Endothelial cell of umbilical vein (primary cell): ENCODE data around the gene PRDM16. TPM values are rescaled to one million over a fixed set of nuclear protein-coding genes. Genes with fewer than 3 reads are reported as not detected.

Experiments
- BruUV-seq: library from RNA; stranded (reverse); fragments of 400-500 nt; replicated peaks from 2 replicates; lab custom pipeline; 2021; lab: Mats Ljungman, UMichigan
- CTCF ChIA-PET: fragments of 300-600, 350-600 bp; sonication (Branson Sonifier 250); formaldehyde crosslinking; loops from one replicate; lab custom pipeline; 2021; ENCODE audit warnings: antibody characterized with exemption, inconsistent platforms; lab: Charles Lee
- POLR2A ChIA-PET: fragments of 300-600, 350-600 bp; sonication (Branson Sonifier 250); formaldehyde crosslinking; loops from one replicate; lab custom pipeline; 2021; ENCODE audit warnings: antibody characterized with exemption, inconsistent platforms; lab: Charles Lee
- DNase-seq: peaks from one replicate; pipeline ENCODE4 v3.0.0-alpha.2; 2011; ENCODE audit warnings: low read depth, low spot score
- FAIRE-seq: peaks from 2 replicates; lab custom pipeline; 2011; peaks lifted over from hg19 to GRCh38; lab: Jason Lieb, UNC
- H2AFZ ChIP-seq: 2 replicates; pipeline ENCODE4 v1.6.0; 2012; ENCODE audit warnings: low read depth, low read length, control low read depth, inconsistent platforms
- H3K27ac ChIP-seq: 2 replicates; pipeline ENCODE4 v1.5.1; 2011; ENCODE audit warnings: low read depth, mild to moderate bottlenecking, control low read depth, low read length, moderate library complexity; ENCODE audit not compliant: insufficient read depth
- H3K27me3 ChIP-seq, 2 experiments: 2 replicates each; pipeline versions ENCODE4 v1.6.0 to v1.6.1; 2011; ENCODE audit warnings: low read length in 2 of 2, mixed read lengths in 1 of 2; ENCODE audit not compliant: control insufficient read depth in 2 of 2, insufficient read depth in 2 of 2
- H3K36me3 ChIP-seq, 2 experiments: 2 replicates in 1 of 2; 3 replicates in 1 of 2; pipeline ENCODE4 v1.5.1; 2011; ENCODE audit warnings: low read length in 2 of 2, mild to moderate bottlenecking in 1 of 2, moderate library complexity in 1 of 2; ENCODE audit not compliant: control insufficient read depth in 2 of 2, insufficient read depth in 2 of 2; ENCODE audit errors: extremely low read depth in 1 of 2
- H3K4me1 ChIP-seq: 3 replicates; pipeline ENCODE4 v1.5.1; 2011; ENCODE audit warnings: mild to moderate bottlenecking, low read length; ENCODE audit not compliant: control insufficient read depth, insufficient read depth; ENCODE audit errors: extremely low read depth
- H3K4me2 ChIP-seq: 2 replicates; pipeline ENCODE4 v1.6.1; 2011; ENCODE audit warnings: low read length, control low read depth, mixed read lengths; ENCODE audit not compliant: insufficient read depth
- H3K4me3 ChIP-seq, 3 experiments: fragments of 200-600 bp in 1 of 3; sonication (generic), shearing (Covaris generic) in 1 of 3; replicated peaks in 1 of 3; 2 replicates each; pipeline ENCODE4 v1.5.1; 2011 to 2016; ENCODE audit warnings: control low read depth in 3 of 3, low read length in 3 of 3, mild to moderate bottlenecking in 2 of 3, inconsistent platforms in 1 of 3, low read depth in 1 of 3, moderate library complexity in 1 of 3; ENCODE audit not compliant: insufficient read depth in 1 of 3
- H3K79me2 ChIP-seq: 2 replicates; pipeline ENCODE4 v1.6.0; 2012; ENCODE audit warnings: low read length, inconsistent platforms; ENCODE audit not compliant: control insufficient read depth, insufficient read depth
- H3K9ac ChIP-seq: replicated peaks from 2 replicates; pipeline ENCODE3; 2011; ENCODE audit warnings: low read length, control low read depth; ENCODE audit not compliant: insufficient read depth; ENCODE audit errors: extremely low read depth
- H3K9me1 ChIP-seq: replicated peaks from 3 replicates; pipeline ENCODE4 v1.6.0; 2011; ENCODE audit warnings: mild to moderate bottlenecking, low read length; ENCODE audit not compliant: control insufficient read depth, insufficient read depth; ENCODE audit errors: extremely low read depth
- H3K9me3 ChIP-seq: replicated peaks from 2 replicates; pipeline ENCODE4 v1.5.1; 2012; ENCODE audit warnings: low read length, inconsistent platforms; ENCODE audit not compliant: control insufficient read depth, insufficient read depth
- H4K20me1 ChIP-seq: replicated peaks from 2 replicates; pipeline ENCODE3; 2011; ENCODE audit warnings: mild to moderate bottlenecking, low read length; ENCODE audit not compliant: control insufficient read depth, insufficient read depth; ENCODE audit errors: extremely low read depth
- CTCF ChIP-seq, 2 donors: IDR thresholded peaks; 1 replicate in 1 of 2; 2 replicates in 1 of 2; pipeline ENCODE4 v1.5.1; 2011; ENCODE audit warnings: low read length in 2 of 2, mild to moderate bottlenecking in 2 of 2, moderate library complexity in 2 of 2, control low read depth in 1 of 2, inconsistent platforms in 1 of 2, low read depth in 1 of 2; ENCODE audit not compliant: insufficient read depth in 1 of 2; ENCODE audit errors: extremely low read depth in 1 of 2
- EZH2 ChIP-seq: IDR thresholded peaks from 2 replicates; pipeline ENCODE4 v1.6.1; 2012; ENCODE audit warnings: borderline replicate concordance, low read depth, mild to moderate bottlenecking, moderate library complexity, low read length, inconsistent platforms; ENCODE audit not compliant: severe bottlenecking
- FOS ChIP-seq: IDR thresholded peaks from 2 replicates; pipeline ENCODE4 v1.6.1; 2011; ENCODE audit warnings: mild to moderate bottlenecking, low read length, moderate library complexity, borderline replicate concordance; ENCODE audit not compliant: insufficient read depth
- JUN ChIP-seq: IDR thresholded peaks from 2 replicates; pipeline ENCODE4 v1.6.1; 2011; ENCODE audit warnings: borderline replicate concordance, low read depth; ENCODE audit not compliant: insufficient read length, insufficient read depth
- MAX ChIP-seq: IDR thresholded peaks from 2 replicates; pipeline ENCODE4 v1.6.1; 2011; ENCODE audit not compliant: insufficient read depth, insufficient read length
- MYC ChIP-seq: IDR thresholded peaks from one replicate; pipeline ENCODE4 v1.6.1; 2011; ENCODE audit warnings: mild to moderate bottlenecking, low read depth, low read length
- POLR2A ChIP-seq: IDR thresholded peaks from 2 replicates; pipeline ENCODE4 v1.6.1; 2012; ENCODE audit warnings: low read depth, mild to moderate bottlenecking, control low read depth, low read length
- dilution Hi-C: fragments of 300-500 bp; cut with MboI; formaldehyde crosslinking; loops from one replicate; pipeline ENCODE4 v1.15.0; 2019; ENCODE audit warnings: low sequenced_read_pairs; ENCODE audit not compliant: extremely low pct_ligation_motif_present
- intact Hi-C: fragments of 100-400 bp; cut with micrococcal nuclease; formaldehyde crosslinking; loops from one replicate; pipeline ENCODE4 v1.10.0; 2022
- polyA plus RNA-seq, 4 experiments: library from polyadenylated mRNA; depleted of rRNA in 3 of 4; stranded (reverse) in 3 of 4; unstranded in 1 of 4; fragments of >200 nt; gene quantifications; 2 replicates each; pipeline versions ENCODE4 v1.2.1 to v1.2.3, GENCODE V29; 2011 to 2012; ENCODE audit warnings: missing spikeins in 1 of 4
- total RNA-seq: library from RNA; stranded (reverse); gene quantifications from 2 replicates; pipeline ENCODE4 v1.2.3, GENCODE V29; 2021

Gene PRDM16
- total and polyA plus RNA-seq, 2 donors (not counting 3 experiments of a cell fraction or from before 2014, with no cell fraction given), result not detected

- ChIA-PET CTCF (no interaction called here), POLR2A (no interaction called here)
- no peaks in the 10 kb centered on the region for H3K36me3 ChIP-seq
- no TSS peak for BruUV-seq
- H3K9ac ChIP-seq, result no peak overlapping the region
- no peak overlapping the region for H3K4me2 ChIP-seq
- H3K27me3 ChIP-seq, result peaks cover 23 to 24% of the 10 kb centered on the region in 2 experiments
- dilution Hi-C loops, result no loop called here
- H3K79me2 ChIP-seq, result no peaks in the 10 kb centered on the region
- H3K4me1 ChIP-seq, result no peaks in the 10 kb centered on the region
- FAIRE-seq (no peak), DNase-seq (no peak)
- H3K9me3 ChIP-seq, result no peaks in the 10 kb centered on the region
- H2AFZ ChIP-seq, result no peak overlapping the region
- no peak overlapping the region for H3K4me3 ChIP-seq
- TF ChIP-seq JUN (no peak), POLR2A (no peak), EZH2 (no peak), MYC (no peak), CTCF (IDR thresholded peaks at IDR 0.05; ENCODE audit: extremely low read depth in 1 of 2, insufficient read depth in 1 of 2, low read depth in 1 of 2, low read length in 2 of 2) (no peak), MAX (no peak), FOS (no peak)
- intact Hi-C loops, result no loop called here
- no peaks in the 10 kb centered on the region for H3K9me1 ChIP-seq
- no peaks in the 10 kb centered on the region for H4K20me1 ChIP-seq
- H3K27ac ChIP-seq, result no peak overlapping the region
These were observed 8.1 kb downstream of the PRDM16 start for GRCh38 chr1:3077081-3077480.
